Ishikawa (cell line): ENCODE measurements around the gene DHDDS.

Experiments used
- CREB1 ChIP-seq: IDR thresholded peaks from 2 replicates; pipeline ENCODE4 v1.6.1; 2012; ENCODE audit warnings: low read depth
- EP300 ChIP-seq: IDR thresholded peaks from 2 replicates; pipeline ENCODE4 v1.6.1; 2012; ENCODE audit warnings: borderline replicate concordance
- MAX ChIP-seq: IDR thresholded peaks from 2 replicates; pipeline ENCODE4 v1.6.1; 2012
- RAD21 ChIP-seq: IDR thresholded peaks from 2 replicates; pipeline ENCODE4 v1.6.1; 2012; ENCODE audit warnings: low read depth
- REST ChIP-seq: IDR thresholded peaks from 2 replicates; pipeline ENCODE4 v1.6.1; 2012; ENCODE audit warnings: low read depth, mild to moderate bottlenecking
- USF1 ChIP-seq: IDR thresholded peaks from 2 replicates; pipeline ENCODE4 v1.6.1; 2012

DNA sequence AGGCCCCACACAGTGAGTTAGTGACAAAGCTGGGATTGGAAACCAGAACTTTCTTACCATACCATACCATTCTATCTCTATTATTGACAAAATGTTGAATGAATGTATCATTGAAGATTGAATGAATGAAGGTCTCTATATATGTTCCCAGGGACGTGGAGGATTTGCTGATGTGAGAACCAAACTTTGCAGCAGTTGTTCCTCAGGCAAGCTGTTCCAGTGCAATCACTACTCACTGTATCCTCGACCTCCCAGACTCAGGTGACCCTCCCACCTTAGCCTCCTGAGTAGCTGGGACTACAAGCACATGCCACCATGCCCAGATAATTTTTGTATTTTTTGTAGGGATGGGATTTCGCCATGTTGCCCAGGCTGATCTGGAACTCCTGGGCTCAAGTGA, 33.1 kb upstream of the DHDDS start:
- TF ChIP-seq USF1 (no peak), RAD21 (no peak), MAX (no peak), REST (no peak), EP300 (no peak), CREB1 (no peak)
